HG03520 (cell line): ENCODE results near the gene IBA57.
A peak's percentile ranks its signal among the peaks of the same experiment; 100 is the strongest.

ENCODE experiments used
- ATAC-seq: cut with Tn5 transposase; IDR thresholded peaks from one replicate; pipeline ENCODE4 v1.9.1; 2021; ENCODE audit warnings: mild to moderate bottlenecking, moderate library complexity; ENCODE audit not compliant: unreplicated experiment

Gene IBA57

GRCh38 chr1:228165372-228166169, at the start of gene IBA57:
IBA57 (plus strand) TSS chr1:228165804; CDS start chr1:228165817, 13 bp downstream.
- ATAC-seq: peak; percentile 76

GRCh38 chr1:228117335-228117734, 48.3 kb upstream of the IBA57 start:
- ATAC-seq: no peak

GRCh38 chr1:228118040-228118439, 47.6 kb upstream of the IBA57 start:
- ATAC-seq: no peak

DNA sequence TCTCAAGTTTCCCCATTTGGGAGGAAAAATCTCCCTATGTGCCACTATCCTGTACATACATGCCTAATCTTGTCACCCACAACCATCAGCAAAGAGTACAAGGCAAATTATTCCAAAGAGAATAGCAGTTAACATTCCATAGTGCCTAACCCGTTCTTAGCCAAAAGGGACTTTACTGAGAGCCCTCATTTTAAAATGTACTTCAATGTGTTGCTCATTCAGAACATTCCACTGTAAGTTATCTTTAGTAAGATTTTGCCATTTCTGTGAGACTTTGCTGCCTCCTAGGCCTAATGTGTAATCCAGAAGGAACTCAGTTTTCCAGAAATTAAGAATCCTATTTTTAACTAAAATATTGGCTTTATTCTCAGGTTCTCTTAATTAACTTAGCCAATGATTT, 45.3 kb upstream of the IBA57 start:
- no peak for ATAC-seq

- no peak for ATAC-seq
These were observed 44.6 kb upstream of the IBA57 start for GRCh38 chr1:228120857-228121489.

GRCh38 chr1:228122921-228123441, 42.6 kb upstream of the IBA57 start:
- ATAC-seq: no peak

- ATAC-seq: no peak
These were observed 42.1 kb upstream of the IBA57 start for GRCh38 chr1:228123505-228123904.

DNA sequence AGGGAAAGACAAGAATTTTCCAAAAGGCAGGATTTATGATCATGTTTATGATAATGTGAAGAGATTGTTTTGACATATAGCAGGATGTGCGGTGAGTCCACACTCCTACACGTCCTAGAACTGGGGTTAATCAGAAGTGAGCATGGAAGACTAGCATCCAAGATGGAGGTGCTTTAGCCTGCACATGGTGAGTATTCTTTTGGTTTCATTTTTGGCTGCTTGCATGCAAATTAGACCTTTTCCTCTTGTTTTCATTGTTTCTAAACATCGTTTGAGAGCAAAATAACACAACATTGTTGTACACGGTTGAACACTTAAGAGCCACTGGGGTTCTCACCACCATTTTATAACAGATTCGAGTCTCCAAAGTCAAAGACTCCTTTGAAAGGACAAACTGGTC, 40.4 kb upstream of the IBA57 start:
- ATAC-seq: no peak

DNA sequence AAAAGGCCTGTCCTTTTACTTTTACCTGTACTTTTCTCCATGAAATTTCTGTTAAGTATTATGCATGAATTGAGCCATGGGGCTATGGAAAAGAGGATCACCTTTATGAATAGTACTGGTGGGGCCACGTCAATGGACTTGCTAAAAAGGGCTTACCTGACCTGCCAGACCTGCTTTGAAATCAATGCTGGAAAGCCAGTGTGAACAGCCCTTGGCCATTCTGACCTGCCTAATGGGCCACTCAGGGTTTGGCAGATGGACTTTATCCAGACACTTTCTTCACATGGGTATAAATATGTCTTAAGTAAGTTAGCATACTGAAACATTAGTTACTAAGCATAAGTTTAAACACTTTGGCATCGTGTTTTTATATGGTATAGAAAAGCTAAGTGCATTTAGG, 33.8 kb upstream of the IBA57 start:
- no peak for ATAC-seq

DNA sequence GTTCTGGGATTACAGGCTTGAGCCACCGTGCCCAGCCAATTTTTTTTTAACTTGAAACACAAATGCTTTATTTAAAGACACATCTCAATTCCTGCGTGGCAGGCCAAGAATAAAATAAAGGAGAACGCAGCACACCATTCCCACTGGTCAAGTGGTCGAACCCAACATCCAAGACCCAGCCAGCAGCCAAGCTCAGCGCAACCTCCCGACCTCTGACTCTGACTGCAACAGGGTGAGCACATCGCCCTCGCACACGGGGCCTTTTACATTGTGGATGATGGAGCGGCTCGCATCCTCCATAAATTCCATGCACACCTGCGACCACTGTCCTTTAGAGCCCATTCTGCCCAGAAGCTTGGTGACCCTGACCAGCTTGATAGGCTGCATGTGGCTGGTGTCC, 31.0 kb upstream of the IBA57 start:
- no peak for ATAC-seq

DNA sequence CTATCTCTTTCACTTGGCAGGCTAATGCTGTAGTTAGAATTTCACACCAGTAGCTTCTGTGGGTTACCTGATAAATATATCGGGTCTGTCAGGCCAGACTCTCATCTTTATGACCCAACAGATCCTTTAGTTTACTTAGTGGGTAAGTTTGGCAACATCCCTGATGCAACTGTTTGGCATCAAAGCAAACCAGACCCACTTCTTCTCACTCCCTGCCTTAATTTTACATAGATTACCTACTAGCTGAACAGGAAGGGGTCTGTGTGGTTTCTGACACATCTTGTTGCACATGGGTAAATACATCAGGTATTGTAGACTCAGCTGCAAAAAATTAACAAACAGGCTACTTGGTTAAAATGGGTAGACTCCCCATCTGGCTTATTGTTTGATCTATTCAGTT, 28.7 kb upstream of the IBA57 start:
- no peak for ATAC-seq

DNA sequence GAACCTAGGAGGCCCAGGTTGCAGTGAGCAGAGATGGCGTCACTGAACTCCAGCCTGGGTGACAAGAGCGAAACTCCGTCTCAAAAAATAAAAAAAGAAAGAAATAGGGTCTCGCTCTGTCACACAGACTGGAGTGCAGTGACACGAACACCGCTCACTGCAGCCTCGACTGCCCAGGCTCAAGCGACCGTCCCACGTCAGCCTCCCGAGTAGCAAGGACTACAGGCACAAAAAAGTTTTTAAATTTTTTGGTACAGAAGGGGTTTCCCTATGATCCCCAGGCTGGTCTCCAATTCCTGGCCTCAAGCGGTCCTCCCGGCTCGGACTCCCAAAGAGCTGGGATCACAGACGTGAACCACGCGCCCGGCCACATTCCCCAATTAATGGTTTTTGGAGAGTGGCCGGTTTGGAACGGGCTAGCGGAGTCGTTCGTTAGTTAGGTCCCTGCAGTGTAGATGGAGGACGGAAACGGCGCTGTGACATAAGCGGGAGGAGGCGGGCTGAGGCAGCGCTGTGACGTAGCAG, 26.1 kb upstream of the IBA57 start:
- ATAC-seq: no peak

DNA sequence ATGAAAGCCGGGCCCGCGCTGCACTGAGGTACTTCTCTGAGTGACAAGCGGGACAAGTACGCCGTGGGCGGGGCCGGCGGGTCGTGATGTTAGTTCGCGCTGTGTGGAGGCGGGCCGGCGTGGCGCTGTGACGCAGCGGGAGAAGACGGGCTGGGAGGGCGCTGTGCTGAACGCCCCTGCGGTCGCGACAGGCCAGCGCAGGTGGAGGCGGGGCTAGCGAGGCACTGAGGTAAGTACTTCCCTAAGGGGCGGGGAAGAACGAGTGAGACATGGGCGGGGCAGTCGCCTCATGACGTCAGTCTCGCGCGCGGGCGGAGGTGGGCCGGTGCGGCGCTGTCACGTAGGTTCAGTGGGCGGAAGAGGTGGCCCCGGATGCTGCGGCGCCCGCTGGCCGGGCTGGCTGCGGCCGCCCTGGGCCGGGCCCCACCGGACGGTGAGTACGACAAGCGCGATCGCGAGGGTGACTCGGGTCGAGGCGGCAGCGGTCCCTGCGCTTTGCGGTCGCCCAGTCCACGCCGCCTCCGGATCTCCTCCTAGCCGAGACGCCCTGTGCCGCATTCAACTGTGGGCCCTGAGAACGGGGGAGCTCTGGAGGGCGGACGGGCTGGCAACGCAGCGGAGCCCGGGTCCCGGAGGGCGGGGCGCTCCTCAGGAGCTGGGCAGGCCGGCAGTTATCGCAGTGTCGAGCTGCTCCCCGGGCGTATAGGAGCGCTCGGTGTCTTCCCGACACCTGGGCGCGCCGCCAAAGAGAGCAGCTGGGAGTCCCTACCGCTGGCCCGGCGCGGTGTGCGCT, 25.5 kb upstream of the IBA57 start, which contains the start of gene GUK1:
Gene GUK1 (plus strand): TSS at position 349 of the 793 bp plus-strand sequence. CDS start 24 bp downstream, at position 373.
- peak; percentile 94 for ATAC-seq

DNA sequence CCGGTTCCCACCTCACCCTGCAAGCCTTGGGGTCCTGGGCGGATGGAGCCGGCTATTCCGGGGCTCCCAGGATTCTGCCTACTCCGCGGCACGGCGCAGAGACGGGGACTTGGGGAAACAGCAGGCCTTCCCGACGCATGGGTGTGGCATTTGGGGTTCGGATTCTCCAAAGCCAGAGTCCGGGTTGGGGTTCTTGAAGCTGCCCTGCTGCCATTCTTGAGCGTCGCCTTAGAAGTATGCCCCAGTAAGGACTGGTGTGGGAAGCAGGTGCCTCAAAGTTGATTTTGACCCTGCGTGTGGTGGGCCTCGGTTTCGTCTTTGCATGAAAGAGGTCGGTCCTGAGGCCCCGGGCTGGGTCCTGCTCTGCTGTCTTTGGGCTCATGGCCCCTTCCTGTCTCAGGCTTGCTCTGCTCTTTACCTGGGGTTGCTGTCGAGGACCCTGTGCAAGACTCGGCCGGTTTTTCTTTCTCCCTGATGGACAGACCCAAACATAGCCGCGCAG, 24.8 kb upstream of the IBA57 start:
- no peak for ATAC-seq

- no peak for ATAC-seq
These were observed 24.2 kb upstream of the IBA57 start for GRCh38 chr1:228141226-228142044.

DNA sequence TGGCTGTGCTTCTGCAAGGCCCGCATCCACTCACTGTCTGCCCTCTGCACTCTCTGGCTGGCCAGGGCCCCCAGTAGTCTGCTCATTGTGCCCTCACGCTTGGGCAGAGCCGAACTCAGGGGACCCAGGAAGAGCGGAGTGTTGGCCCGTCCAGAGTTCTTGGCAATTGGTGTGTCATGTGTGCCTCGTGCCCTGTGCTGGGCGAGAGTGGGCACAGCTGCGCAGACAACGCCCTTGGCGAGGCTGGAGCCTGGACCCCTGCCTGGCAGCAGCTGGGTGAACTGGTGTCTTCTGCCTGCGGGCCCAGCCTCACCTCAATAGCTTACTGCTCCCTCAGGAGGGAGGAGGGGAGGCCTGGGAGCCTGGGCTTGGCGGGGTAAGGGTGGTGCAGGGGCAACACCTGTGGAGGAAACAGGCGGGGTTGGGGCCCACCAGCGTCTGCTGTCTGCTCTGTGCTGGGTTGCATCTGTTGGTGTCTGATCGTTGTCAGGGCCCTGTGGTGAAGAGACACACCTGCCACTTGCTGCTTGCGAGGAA, 23.4 kb upstream of the IBA57 start:
- ATAC-seq: no peak

DNA sequence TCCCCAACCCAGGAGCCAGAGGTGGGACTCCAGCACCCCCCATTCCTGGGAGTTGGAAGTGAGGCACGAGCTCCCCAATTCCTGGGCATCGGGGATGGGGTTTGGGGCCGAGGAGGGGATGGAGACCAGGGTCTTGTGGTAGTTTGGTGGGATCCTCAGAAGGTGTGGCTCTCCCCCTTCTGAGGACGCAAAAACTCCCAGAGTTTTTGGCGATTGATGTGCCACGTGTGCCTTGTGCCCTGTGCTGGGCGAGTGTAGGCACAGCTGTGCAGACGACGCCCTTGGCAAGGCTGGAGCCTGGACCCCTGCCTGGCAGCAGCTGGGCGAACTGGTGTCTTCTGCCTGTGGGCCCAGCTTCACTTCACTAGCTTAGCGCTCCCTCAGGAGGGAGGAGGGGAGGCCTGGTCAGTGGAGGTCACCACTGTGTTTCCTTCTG, 22.9 kb upstream of the IBA57 start:
- ATAC-seq: no peak

DNA sequence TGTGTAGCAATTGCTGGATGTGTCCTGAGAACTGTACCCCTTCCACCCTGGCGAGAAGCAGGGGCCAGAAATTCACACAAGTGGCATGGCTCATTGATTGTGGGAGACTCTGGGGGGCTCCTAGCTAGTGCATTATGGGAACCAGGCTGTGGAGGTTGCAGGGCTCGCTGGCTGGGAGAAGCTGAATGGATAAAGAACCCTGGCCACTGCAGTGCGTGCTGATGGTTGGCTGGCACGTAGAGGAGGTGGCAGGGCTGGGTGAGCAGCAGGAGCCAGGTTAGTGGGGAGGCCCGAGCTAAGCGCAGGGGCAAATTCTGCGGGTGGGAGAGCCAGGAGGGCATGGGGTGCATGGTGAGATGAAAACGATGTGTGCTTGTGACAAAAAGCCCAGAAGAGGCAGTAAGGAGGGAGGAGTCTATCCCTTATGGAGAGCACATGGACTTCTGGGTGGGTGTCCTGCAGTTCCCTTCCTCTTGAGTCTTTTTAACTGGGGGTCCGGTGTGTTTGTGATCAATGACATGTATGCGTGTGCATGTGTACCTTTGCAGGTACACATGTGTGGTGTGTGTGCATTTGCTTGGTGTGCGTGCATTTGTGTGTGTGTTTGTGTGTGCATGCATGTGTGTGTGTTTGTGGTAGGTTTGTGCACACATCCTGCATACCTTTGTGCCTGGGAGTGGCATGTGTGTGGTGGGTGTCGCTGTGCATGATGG, 22.0 kb upstream of the IBA57 start:
- no peak for ATAC-seq
